Ascending aorta (tissue), 2 donors: ENCODE results near the gene GRIK1. TPM values are rescaled to one million over a fixed set of nuclear protein-coding genes. Genes with fewer than 3 reads are reported as not detected.

Experiments used
- DNase-seq, 2 donors: peaks; one replicate each; pipeline ENCODE4 v3.0.0-alpha.2; 2019; ENCODE audit warnings: low spot score in 2 of 2
- H3K27ac ChIP-seq, 2 donors: fragments of 200-600 bp; sonication (generic); one replicate each; pipeline ENCODE4 v1.5.1; 2016 to 2017; ENCODE audit warnings: mild to moderate bottlenecking in 1 of 2
- H3K27me3 ChIP-seq: fragments of 200-600 bp; sonication (generic); one replicate; pipeline ENCODE4 v1.5.1; 2017
- H3K36me3 ChIP-seq, 2 donors: fragments of 200-600 bp; sonication (generic); one replicate each; pipeline ENCODE4 v1.5.1; 2016
- H3K4me1 ChIP-seq, 2 donors: fragments of 200-600 bp; sonication (generic); one replicate each; pipeline ENCODE4 v1.5.1; 2016 to 2017; ENCODE audit warnings: mild to moderate bottlenecking in 1 of 2
- H3K4me3 ChIP-seq, 2 donors: fragments of 200-600 bp; sonication (generic); one replicate each; pipeline ENCODE4 v1.5.1; 2016 to 2017; ENCODE audit warnings: mild to moderate bottlenecking in 1 of 2
- H3K9me3 ChIP-seq, 2 donors: fragments of 200-600 bp; sonication (generic); one replicate each; pipeline ENCODE4 v1.5.1; 2016
- intact Hi-C: fragments of 100-400 bp; cut with DNase I; formaldehyde crosslinking; loops from one replicate; pipeline ENCODE4 v1.15.1; 2023
- total RNA-seq: library from RNA; depleted of rRNA; stranded (reverse); fragments of >200 nt; gene quantifications from one replicate; pipeline ENCODE4 v1.1.0, GENCODE V29; 2016
- TF ChIP-seq, protein P1 (sequence below), 3 experiments: fragments of 200-600 bp in 2 of 3; fragments of 450-650 bp in 1 of 3; sonication (generic) in 2 of 3; IDR thresholded peaks; one replicate each; pipeline ENCODE4 v1.5.1; 2016 to 2019; ENCODE audit warnings: antibody characterized with exemption in 3 of 3, mild to moderate bottlenecking in 1 of 3, moderate library complexity in 1 of 3

GRIK1 gene
- total RNA-seq, 1 donor from 2014 or later, result not detected

DNA sequence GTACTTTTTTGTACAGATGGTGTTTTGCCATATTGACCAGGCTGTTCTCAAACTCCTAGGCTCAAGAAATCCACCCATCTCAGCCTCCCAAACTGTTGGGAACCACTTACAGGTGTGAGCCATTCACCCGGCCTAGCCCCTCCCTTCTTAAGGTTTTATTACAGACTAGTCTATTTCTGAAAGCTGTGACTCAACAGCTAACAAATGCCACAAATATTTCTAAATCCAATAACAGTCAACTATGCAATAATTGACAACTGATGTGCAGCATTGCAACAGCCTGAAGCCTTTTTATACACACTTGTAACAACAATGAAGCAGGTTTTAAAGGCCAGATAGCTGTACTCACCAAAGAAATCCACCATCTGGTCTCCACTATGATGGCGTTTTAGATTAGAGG is 51.4 kb downstream of the GRIK1 start:
- no peak for DNase-seq
- Histone ChIP-seq H3K4me1 (no peaks in the 10 kb centered on the region), H3K27me3 (no peaks in the 10 kb centered on the region), H3K27ac (no peak overlapping the region), H3K9me3 (no peaks in the 10 kb centered on the region), H3K36me3 (no peaks in the 10 kb centered on the region), H3K4me3 (no peak overlapping the region)
- TF ChIP-seq, protein P1, sequence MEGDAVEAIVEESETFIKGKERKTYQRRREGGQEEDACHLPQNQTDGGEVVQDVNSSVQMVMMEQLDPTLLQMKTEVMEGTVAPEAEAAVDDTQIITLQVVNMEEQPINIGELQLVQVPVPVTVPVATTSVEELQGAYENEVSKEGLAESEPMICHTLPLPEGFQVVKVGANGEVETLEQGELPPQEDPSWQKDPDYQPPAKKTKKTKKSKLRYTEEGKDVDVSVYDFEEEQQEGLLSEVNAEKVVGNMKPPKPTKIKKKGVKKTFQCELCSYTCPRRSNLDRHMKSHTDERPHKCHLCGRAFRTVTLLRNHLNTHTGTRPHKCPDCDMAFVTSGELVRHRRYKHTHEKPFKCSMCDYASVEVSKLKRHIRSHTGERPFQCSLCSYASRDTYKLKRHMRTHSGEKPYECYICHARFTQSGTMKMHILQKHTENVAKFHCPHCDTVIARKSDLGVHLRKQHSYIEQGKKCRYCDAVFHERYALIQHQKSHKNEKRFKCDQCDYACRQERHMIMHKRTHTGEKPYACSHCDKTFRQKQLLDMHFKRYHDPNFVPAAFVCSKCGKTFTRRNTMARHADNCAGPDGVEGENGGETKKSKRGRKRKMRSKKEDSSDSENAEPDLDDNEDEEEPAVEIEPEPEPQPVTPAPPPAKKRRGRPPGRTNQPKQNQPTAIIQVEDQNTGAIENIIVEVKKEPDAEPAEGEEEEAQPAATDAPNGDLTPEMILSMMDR (IDR thresholded peaks at IDR 0.05), result no peak
- intact Hi-C loops, result no loop called here

DNA sequence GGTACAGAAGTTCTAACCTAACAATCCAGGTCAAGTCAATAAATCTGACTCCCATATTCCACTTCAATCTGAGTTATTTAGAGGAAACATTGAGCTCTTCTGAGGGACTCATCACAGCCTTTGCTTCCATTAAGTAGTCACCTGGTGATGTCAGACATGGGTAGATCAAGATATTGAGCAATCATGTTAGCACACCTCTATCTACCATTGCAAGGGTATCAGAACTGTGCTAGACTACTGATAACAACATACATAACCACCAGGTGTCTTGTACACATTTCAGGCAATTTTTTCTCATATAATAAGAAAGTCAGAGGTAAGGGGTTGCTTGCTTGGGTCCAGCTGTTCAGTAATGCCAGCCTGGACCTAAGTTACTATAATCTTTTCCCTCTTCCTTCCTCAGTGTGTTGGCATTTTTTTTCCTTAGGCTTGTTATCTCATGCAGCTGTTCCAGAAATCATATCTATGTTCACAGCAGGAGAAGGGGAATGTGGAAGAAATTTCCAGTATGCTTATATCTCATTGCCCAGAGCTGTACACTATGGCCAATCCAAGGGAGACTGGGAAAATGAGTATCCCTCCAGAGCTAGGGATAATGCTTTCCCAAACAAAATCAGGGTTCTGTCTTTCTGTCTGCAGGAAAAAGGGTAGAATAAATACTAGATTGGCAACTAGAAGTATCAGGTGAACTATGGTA is 52.3 kb downstream of the GRIK1 start:
- intact Hi-C loops, result no loop called here

DNA sequence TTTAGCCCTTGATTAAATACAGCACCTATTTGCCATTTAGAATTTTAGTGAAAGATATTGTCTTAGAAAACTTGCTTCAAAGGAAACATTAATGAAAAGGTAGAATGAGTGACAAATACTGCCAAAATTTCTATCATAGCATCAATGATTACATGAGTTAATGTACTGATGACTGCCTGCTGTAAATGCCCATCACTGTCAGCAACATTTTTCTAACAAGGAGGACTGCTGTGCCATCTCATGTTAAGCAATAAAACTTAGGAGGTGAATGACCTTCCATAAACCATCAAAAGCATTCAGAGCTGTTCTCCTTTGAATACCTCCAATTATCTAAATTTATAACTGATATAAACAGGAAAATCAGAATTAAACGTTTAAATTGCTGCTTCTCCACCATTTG is 54.3 kb downstream of the GRIK1 start:
- DNase-seq, result no peak
- intact Hi-C loops, result no loop called here
- TF ChIP-seq, protein P1 (IDR thresholded peaks at IDR 0.05), result no peak
- Histone ChIP-seq H3K4me3 (no peak overlapping the region), H3K36me3 (no peaks in the 10 kb centered on the region), H3K27ac (no peak overlapping the region), H3K4me1 (no peaks in the 10 kb centered on the region), H3K27me3 (no peaks in the 10 kb centered on the region), H3K9me3 (no peaks in the 10 kb centered on the region)

More for the DNA sequence above, 52.3 kb downstream of the GRIK1 start:
- no peak overlapping the region for H3K27ac ChIP-seq
- no peaks in the 10 kb centered on the region for H3K36me3 ChIP-seq
- no peaks in the 10 kb centered on the region for H3K4me1 ChIP-seq
- TF ChIP-seq, protein P1 (IDR thresholded peaks at IDR 0.05), result no peak
- no peaks in the 10 kb centered on the region for H3K27me3 ChIP-seq
- no peaks in the 10 kb centered on the region for H3K9me3 ChIP-seq
- DNase-seq, result no peak
- H3K4me3 ChIP-seq, result no peak overlapping the region

DNA sequence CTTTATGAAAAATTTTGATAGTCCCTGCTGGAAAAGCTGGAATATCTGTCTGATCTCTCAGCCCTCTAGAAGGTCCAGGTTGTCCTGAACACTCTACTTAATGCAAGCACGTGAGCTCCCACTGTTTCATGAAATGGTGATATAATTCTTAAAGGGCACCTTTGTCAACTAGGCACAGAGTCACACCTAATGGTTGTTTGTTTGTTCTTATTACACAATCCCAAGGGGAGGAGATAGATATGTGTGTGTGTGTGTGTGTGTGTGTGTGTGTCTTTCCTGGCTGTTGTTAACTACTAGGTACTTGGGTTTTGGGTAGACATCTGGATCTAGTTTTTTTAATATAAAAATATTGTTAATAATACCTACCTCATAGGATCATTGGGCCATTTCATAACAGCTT is 63.9 kb downstream of the GRIK1 start:
- H3K4me1 ChIP-seq, result no peaks in the 10 kb centered on the region
- DNase-seq, result no peak
- no peak overlapping the region for H3K4me3 ChIP-seq
- H3K36me3 ChIP-seq, result no peaks in the 10 kb centered on the region
- TF ChIP-seq, protein P1 (IDR thresholded peaks at IDR 0.05), result no peak
- H3K27me3 ChIP-seq, result no peaks in the 10 kb centered on the region
- H3K9me3 ChIP-seq, result no peaks in the 10 kb centered on the region
- H3K27ac ChIP-seq, result no peak overlapping the region
- intact Hi-C loops, result no loop called here

DNA sequence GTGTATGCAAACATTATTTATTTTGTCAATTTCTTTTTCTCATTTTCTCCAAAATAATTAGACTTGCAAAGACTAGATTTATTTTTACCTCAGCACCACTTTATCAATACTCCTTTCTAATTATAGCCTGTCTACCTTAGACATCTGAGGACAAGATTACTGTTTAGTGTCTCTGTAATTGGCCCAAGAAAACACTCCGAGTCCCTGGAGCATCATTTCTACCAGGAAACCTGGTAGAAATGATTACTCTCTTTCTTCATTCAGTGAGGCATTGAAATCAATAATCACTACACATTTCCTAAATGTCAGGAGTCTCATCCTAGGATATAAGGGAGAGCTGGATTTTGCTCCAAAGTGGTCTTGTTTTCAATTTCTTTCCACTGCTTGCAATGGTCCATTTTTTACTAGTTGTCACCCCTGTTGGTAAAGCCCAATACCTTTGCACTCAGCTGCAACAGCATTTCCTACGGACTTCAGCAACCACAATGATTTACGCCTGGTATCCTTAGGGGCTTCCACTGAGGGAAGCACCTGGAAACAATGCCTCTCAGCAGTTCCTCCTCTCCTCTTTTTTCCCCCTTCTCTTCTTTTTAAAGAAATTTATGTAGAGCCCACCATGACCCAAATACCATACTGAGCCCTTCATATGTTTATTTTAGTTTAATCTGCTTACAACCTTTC is 64.6 kb downstream of the GRIK1 start:
- intact Hi-C loops, result no loop called here

More for the DNA sequence above, 64.6 kb downstream of the GRIK1 start:
- H3K4me3 ChIP-seq, result no peak overlapping the region
- no peaks in the 10 kb centered on the region for H3K27me3 ChIP-seq
- no peaks in the 10 kb centered on the region for H3K36me3 ChIP-seq
- DNase-seq, result no peak
- no peaks in the 10 kb centered on the region for H3K4me1 ChIP-seq
- no peak overlapping the region for H3K27ac ChIP-seq
- TF ChIP-seq, protein P1 (IDR thresholded peaks at IDR 0.05), result no peak
- no peaks in the 10 kb centered on the region for H3K9me3 ChIP-seq
